LNCAP (cell line): ENCODE data around the gene HMX1.

Experiments
- TF ChIP-seq, protein P1 (sequence below): fragments of 450-650 bp; IDR thresholded peaks from 2 replicates; pipeline ENCODE4 v1.5.1; 2017; ENCODE audit warnings: mild to moderate bottlenecking

HMX1 gene

DNA sequence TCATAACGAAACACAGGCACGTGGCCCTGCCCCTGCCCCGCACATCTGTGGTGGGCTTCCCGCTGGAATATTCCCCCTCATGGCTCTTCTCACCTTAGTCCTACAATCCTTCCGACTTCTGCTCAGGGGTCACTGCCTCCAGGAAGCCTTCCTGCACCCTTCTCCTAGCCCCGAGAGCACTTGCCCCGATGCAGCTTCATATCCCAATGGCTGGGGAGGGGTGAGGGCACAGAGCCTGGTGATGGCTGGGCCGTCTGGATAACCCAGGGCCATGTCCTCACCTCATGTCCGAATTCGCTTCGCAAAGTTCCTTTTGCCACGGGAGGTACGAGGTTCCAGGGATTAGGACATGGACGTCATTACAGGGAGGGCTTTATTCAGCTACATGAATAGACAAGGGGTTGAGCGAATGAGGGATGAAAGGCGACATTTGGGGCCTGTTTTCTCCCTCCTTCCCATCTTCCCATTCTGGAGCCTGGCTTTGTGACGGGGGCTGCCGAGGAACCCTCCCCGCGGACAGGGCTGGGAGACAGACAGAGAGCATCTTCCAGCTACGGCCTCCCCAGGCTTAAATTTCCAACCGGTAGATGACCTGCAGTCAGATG, 35.5 kb upstream of the HMX1 start:
- TF ChIP-seq, protein P1, sequence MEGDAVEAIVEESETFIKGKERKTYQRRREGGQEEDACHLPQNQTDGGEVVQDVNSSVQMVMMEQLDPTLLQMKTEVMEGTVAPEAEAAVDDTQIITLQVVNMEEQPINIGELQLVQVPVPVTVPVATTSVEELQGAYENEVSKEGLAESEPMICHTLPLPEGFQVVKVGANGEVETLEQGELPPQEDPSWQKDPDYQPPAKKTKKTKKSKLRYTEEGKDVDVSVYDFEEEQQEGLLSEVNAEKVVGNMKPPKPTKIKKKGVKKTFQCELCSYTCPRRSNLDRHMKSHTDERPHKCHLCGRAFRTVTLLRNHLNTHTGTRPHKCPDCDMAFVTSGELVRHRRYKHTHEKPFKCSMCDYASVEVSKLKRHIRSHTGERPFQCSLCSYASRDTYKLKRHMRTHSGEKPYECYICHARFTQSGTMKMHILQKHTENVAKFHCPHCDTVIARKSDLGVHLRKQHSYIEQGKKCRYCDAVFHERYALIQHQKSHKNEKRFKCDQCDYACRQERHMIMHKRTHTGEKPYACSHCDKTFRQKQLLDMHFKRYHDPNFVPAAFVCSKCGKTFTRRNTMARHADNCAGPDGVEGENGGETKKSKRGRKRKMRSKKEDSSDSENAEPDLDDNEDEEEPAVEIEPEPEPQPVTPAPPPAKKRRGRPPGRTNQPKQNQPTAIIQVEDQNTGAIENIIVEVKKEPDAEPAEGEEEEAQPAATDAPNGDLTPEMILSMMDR = no peak

DNA sequence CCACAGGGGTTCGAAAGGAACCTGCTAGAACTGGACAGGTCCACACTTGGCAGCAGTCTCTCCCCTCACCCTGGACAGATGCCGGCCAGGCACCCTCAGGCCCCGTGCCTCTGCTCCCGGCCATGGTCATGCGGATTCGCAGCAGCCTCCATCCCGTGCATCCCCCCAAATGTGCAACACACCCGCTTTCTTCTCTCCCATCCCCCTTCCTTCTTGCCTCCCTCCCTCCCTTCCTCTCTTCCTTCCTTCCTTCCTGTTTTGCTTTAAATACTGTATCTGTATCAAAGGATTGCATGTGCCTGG, 35.0 kb upstream of the HMX1 start:
- TF ChIP-seq, protein P1 = no peak

DNA sequence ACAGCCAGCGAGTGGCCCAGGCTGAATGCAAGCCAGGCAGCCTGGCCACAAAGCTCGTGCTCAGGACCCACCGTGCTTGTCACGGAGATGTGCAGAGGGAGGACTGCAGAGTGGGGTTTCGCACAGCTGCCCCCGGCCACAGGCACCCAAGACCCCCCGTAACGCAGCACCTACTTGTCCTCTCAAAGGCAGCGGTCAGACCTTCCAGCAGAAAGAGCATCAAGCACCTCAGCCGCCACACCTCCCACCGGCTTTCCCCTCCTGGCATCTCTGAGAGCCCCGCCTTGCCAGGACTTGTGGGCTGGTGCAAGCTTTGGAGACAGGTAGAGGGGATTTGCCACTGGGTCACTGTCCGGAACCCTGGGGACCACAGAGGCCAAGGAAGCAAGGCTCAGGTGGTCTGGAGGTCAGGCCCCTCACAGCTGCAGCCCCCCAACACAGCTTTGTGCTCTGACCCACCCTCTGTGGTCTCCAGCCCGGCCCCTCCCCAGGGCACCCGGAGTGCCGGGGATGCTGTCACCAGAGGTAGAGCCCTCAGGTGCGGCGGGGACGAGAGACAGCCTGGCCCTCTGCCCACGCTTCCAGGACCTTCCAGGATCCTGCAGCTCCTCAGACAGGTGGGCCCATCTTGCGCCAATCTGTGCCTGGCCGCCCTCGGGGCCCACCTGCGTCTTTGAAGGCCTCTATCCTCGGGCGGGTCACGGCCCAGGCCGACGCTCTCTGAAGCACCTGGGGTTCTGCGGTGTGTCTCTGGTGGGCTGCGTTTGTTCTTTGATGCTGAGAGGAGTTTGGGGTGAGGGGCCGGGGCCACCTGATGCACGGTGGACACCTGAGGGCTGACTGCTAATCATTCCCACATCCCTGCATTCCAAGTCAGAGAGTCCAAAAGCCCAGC, 34.4 kb upstream of the HMX1 start:
- TF ChIP-seq, protein P1 = no peak

DNA sequence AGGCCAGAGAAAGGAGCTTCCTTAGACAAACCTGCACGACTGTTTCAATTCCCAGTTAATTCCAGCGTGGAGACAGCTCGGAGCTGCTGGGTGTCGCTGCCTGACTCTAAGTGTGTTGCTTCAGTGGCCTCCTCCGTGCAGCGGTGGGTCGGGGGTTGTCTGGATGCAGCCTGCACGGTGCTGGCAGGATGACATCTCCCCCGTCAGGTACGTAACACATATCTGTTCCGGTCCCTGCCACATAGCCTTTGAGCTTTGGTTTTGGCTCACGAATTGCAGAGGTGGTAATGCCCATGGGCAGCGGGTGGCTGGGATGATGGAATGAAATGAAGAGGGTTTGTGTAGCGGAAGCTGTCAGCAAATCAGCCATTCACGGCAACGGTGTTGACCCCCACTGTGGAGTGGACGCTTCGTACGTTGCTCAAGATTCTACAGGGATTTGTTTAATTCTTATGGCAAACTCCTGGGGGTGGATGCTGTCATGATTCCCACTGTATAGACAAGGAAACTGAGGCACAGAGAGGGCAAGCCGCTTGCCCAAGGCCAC, 33.7 kb upstream of the HMX1 start:
- TF ChIP-seq, protein P1 = no peak

DNA sequence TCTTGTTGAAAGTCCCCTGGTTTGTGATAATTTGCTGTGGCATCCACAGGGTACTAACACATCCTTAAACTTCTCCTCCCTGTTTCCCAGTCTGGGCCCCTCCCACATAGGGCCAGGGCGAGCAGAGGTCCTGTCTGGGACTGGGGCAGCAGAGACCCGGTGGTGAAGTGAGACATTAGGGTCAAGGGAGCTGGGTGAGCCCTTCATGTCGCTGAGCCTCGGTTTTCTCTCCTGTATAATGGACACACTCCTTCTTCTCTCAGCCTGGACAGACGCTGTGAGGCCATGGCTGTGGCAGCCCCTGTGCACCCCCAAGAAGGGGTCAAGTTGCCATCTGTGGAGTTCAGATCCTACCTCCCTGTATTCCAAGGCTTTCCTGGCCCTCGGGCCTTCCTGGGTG, 33.0 kb upstream of the HMX1 start:
- TF ChIP-seq, protein P1 = no peak

DNA sequence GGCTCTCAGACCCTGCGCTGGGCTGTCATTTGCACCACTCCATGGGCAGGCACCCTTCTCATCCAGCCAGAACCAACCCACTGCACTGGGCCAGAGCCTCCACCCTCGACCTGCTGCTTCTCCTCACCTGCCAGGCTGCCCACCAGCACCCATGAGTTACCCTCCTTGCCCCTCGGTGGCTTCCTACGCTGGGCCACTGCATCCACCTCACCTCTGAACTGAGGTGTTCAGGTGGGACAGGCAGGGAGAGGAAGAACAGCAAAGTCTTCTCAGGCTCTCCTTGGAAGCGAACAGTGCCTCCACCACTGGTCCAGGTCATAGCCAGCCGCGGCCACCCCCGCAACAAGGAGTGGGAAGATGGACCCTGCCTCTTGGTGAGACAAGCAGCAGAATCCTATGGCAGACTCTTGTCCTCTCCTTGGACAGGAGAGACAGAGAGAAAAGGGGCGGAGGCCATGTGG, 32.4 kb upstream of the HMX1 start:
- TF ChIP-seq, protein P1 = no peak

DNA sequence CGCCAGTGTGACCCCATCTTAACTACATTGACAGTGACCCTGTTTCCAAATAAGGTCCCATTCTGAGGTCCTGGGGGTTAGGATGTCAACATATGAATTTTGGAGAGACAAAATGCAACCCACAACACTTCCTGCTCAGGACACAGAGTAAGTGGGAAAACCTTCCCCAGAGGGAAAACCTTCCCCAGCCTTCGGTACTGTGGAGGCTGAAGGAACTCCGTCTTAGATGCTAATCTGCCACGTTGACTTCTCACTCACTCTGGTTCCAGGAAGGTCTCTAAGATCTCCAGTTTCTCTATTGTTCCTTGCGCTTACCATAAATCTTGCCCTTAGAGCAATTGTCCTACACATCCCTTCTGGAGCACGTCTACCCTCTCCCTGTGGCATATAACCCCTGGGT, 29.7 kb upstream of the HMX1 start:
- TF ChIP-seq, protein P1 = no peak
